Measurements from ENCODE around the gene FLNB.

Gene FLNB

DNA sequence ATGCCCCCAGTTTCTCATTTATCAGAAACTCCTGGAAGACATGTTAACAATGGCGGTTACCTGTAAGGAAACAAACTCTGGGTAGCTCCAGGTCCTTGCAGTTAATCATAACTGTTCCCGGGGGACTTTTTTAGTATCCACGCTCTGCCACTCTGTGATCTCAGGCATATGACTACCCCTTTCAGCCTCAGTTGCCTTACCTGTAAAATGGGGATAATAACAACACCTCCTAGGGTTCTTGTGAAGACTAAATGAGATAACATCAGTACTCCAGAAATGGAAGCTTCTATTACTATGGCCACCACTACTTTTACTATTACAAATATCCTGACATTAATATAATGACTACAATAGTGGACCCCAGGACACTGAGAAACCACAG, 7.1 kb upstream of the FLNB start:
- Histone ChIP-seq H3K27ac (no peak overlapping the region), H3K4me3 (ENCODE audit: low read depth, low read length) (no peak overlapping the region)

GRCh38 chr3:58001979-58002378, 6.2 kb upstream of the FLNB start:
- no peak overlapping the region for H3K27ac ChIP-seq
- no peak for DNase-seq
- no peaks in the 10 kb centered on the region for H3K36me3 ChIP-seq (replicated peaks)
- H3K4me3 ChIP-seq (ENCODE audit: low read depth, low read length), result no peak overlapping the region
- no peak for TF ChIP-seq CTCF (IDR thresholded peaks at IDR 0.05; ENCODE audit: low read depth, low read length, missing control alignments)
- H3K27me3 ChIP-seq (replicated peaks), result no peaks in the 10 kb centered on the region
- in situ Hi-C loops (cut with HindIII; ENCODE audit: low pct_ligation_motif_present, low sequenced_read_pairs), result loop anchor here (25.0 kb wide), 1 partner anchor 160 kb away; no protein-coding TSS in a partner anchor

More for the DNA sequence above, 7.1 kb upstream of the FLNB start:
- no peaks in the 10 kb centered on the region for H3K27me3 ChIP-seq (replicated peaks)
- in situ Hi-C loops (cut with HindIII; ENCODE audit: low pct_ligation_motif_present, low sequenced_read_pairs), result loop anchor here (25.0 kb wide), 1 partner anchor 161 kb away; no protein-coding TSS in a partner anchor
- H3K36me3 ChIP-seq (replicated peaks), result no peaks in the 10 kb centered on the region
- no peak for TF ChIP-seq CTCF (IDR thresholded peaks at IDR 0.05; ENCODE audit: low read depth, low read length, missing control alignments)
- DNase-seq, result no peak

- in situ Hi-C loops (cut with HindIII; ENCODE audit: low pct_ligation_motif_present, low sequenced_read_pairs), result loop anchor here (25.0 kb wide), 1 partner anchor 159 kb away; no protein-coding TSS in a partner anchor
- no peak for TF ChIP-seq CTCF (IDR thresholded peaks at IDR 0.05; ENCODE audit: low read depth, low read length, missing control alignments)
Observed at GRCh38 chr3:58003093-58003492, 5.1 kb upstream of the FLNB start.

DNA sequence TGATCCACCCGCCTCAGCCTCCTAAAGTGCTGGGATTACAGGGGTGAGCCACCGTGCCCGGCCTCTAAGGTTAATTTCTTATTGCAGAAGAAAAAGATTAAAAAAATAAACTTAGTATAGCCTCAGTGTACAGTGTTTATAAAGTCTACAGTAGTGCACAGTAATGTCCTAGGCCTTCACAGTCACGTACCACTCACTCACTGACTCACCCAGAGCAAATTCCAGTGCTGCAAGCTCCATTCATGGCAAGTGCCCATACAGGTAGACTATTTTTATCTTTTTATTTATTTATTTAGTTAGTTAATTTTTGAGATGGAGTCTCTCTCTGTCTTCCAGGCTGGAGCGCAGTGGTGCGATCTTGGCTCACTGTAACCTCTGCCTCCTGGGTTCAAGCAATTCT, 3.2 kb upstream of the FLNB start:
- TF ChIP-seq CTCF (IDR thresholded peaks at IDR 0.05; ENCODE audit: low read depth, low read length, missing control alignments), result no peak
- H3K4me3 ChIP-seq (ENCODE audit: low read depth, low read length), result no peak overlapping the region
- peak overlapping the region; percentile 20 for H3K27ac ChIP-seq
- H3K36me3 ChIP-seq (replicated peaks), result no peaks in the 10 kb centered on the region
- peak; percentile 61 for DNase-seq
- H3K27me3 ChIP-seq (replicated peaks), result no peaks in the 10 kb centered on the region
- in situ Hi-C loops (cut with HindIII; ENCODE audit: low pct_ligation_motif_present, low sequenced_read_pairs), result loop anchor here (25.0 kb wide), 1 partner anchor 157 kb away; no protein-coding TSS in a partner anchor

More at GRCh38 chr3:58003093-58003492, 5.1 kb upstream of the FLNB start:
- no peak overlapping the region for H3K4me3 ChIP-seq (ENCODE audit: low read depth, low read length)
- DNase-seq, result no peak
- H3K27ac ChIP-seq, result no peak overlapping the region
- H3K36me3 ChIP-seq (replicated peaks), result no peaks in the 10 kb centered on the region
- H3K27me3 ChIP-seq (replicated peaks), result no peaks in the 10 kb centered on the region

DNA sequence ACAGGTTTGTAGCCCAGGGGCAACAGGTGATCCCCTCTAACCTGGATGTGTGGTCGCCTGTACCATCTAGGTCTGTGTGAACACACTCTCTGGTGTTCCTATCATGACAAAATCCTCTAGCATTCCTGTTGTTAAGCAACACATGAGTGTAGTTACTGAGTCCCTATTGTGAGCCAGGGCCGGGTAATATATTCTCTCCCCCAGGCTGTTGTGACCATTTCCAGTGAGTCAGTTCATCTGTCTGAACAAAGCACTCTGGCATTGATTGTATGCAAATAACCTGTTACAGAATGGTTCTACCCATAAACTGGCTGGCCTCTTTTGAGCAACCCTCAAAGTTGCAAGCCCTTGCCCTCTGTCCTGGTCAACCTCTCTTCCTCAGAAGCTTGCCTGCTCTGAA, 2.6 kb upstream of the FLNB start:
- TF ChIP-seq CTCF (IDR thresholded peaks at IDR 0.05; ENCODE audit: low read depth, low read length, missing control alignments), result no peak
- Histone ChIP-seq H3K4me3 (ENCODE audit: low read depth, low read length) (no peak overlapping the region), H3K27ac (peak overlapping the region; percentile 20), H3K27me3 (replicated peaks) (no peaks in the 10 kb centered on the region), H3K36me3 (replicated peaks) (no peaks in the 10 kb centered on the region)
- peak; percentile 66 for DNase-seq
- in situ Hi-C loops (cut with HindIII; ENCODE audit: low pct_ligation_motif_present, low sequenced_read_pairs), result loop anchor here (25.0 kb wide), 1 partner anchor 157 kb away; no protein-coding TSS in a partner anchor

DNA sequence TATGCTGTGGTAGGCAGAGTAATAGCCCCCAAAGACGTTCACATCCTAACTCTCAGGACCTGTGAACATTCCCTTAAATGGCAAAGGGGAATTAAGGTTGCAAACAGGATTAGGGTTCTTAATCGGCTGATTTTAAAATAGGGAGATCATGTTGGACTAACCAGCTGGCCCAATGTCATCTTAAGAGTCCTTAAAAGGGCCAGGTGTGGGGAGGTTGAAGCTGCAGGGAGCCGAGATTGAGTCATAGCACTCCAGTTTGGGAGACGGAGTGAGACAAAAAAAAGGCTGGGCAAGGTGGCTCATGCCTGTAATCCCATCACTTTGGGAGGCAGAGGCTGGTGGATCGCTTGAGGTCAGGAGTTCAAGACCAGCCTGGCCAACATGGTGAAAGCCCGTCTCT, 1.6 kb upstream of the FLNB start:
- in situ Hi-C loops (cut with HindIII; ENCODE audit: low pct_ligation_motif_present, low sequenced_read_pairs), result loop anchor here (25.0 kb wide), 1 partner anchor 156 kb away; no protein-coding TSS in a partner anchor
- no peak overlapping the region for H3K27ac ChIP-seq
- no peak for TF ChIP-seq CTCF (IDR thresholded peaks at IDR 0.05; ENCODE audit: low read depth, low read length, missing control alignments)

More for the DNA sequence above, 1.6 kb upstream of the FLNB start:
- DNase-seq, result no peak
- Histone ChIP-seq H3K36me3 (replicated peaks) (no peaks in the 10 kb centered on the region), H3K27me3 (replicated peaks) (no peaks in the 10 kb centered on the region), H3K4me3 (ENCODE audit: low read depth, low read length) (no peak overlapping the region)
